GM12874 (cell line): ENCODE results near the gene CYP8B1.

Source experiments
- TF ChIP-seq, protein P1 (sequence below): IDR thresholded peaks from 2 replicates; pipeline ENCODE4 v1.5.1; 2011; ENCODE audit warnings: low read depth, mild to moderate bottlenecking, control low read depth, low read length, moderate library complexity; ENCODE audit not compliant: insufficient read depth

CYP8B1 gene

DNA sequence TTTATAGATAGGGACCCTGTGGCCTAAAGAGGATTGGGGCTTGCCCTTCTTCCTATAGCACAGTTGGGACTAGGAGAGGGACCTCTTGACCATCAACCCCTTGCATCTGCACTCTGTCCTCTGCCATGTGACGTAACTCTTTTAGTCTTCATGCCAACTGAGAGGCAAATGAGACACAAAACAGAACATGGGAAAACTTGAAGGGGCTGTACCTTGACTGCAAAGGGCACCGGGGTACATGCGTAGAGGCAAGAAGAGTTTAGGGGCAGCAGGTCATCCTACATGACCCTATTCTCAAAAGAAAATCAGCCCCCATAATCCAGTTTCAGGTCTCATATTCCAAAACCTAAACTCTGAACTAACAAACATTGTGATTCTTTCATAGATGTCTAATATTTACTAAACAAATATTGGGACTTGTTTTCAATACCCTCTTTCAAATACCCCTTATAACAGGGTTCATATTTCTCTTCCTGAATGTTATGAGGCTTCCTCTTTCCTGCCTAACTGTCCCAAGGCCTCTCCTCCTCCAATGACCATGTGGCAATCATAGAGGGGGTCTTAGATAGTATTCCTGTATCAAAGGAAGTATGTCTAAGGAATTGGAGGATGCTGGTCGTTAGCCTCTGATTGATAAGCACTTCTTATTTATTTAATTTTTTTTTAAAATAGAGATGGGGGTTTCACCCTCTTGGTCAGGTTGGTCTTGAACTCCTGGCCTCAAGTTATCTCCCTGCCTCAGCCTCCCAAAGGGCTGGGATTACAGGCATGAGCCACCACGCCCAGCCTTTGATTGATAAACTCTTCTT, 45.8 kb downstream of the CYP8B1 start:
- TF ChIP-seq, protein P1, sequence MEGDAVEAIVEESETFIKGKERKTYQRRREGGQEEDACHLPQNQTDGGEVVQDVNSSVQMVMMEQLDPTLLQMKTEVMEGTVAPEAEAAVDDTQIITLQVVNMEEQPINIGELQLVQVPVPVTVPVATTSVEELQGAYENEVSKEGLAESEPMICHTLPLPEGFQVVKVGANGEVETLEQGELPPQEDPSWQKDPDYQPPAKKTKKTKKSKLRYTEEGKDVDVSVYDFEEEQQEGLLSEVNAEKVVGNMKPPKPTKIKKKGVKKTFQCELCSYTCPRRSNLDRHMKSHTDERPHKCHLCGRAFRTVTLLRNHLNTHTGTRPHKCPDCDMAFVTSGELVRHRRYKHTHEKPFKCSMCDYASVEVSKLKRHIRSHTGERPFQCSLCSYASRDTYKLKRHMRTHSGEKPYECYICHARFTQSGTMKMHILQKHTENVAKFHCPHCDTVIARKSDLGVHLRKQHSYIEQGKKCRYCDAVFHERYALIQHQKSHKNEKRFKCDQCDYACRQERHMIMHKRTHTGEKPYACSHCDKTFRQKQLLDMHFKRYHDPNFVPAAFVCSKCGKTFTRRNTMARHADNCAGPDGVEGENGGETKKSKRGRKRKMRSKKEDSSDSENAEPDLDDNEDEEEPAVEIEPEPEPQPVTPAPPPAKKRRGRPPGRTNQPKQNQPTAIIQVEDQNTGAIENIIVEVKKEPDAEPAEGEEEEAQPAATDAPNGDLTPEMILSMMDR = no peak

DNA sequence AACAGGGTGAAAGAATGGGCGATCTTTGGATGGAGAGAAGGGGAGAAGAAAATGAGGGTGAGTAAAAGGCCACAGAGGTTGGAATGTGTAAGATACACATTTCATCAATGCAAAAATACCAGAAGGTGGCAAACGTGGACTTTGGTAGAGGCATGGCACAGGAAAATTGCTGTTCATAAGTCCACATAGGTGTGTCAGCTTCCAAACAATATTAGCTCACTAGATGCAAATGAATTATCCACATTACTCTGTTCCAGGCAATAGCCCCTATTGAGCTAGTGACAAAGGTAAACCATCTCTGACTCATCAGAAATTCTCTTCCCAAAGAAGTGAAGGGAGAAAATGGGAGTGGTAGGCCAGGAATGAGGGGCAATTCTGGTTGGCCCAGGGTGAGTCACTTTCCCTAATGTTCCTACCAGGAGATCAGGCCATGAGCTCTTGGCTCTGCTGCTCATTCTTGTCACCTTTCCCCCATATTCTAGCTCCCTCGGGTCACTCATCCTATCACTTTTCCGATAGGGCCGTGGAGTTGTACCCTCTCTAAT, 46.5 kb downstream of the CYP8B1 start:
- TF ChIP-seq, protein P1 = no peak

DNA sequence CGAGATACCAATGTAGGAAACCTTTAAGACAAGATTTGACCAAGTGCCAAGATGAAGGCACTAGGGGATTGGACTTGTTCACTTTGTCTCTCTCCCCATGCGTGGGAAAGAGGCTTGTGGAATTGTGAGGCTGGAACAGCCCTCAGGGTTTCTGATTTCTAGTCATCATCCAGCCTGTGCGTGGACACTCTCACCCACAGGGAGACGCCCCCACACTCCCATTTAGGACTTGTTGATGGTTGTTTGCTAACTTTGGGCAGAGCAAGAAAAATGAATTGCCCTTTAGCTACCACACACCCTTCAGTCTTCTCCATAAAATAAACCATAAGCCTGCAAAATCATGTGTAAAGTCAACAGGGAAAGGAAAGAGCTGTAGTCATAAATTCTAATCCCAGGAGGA, 48.0 kb downstream of the CYP8B1 start:
- TF ChIP-seq, protein P1 = no peak

GRCh38 chr3:42827023-42827422, 48.7 kb downstream of the CYP8B1 start:
- TF ChIP-seq, protein P1 = no peak

GRCh38 chr3:42826141-42826540, 49.5 kb downstream of the CYP8B1 start:
- TF ChIP-seq, protein P1 = no peak

DNA sequence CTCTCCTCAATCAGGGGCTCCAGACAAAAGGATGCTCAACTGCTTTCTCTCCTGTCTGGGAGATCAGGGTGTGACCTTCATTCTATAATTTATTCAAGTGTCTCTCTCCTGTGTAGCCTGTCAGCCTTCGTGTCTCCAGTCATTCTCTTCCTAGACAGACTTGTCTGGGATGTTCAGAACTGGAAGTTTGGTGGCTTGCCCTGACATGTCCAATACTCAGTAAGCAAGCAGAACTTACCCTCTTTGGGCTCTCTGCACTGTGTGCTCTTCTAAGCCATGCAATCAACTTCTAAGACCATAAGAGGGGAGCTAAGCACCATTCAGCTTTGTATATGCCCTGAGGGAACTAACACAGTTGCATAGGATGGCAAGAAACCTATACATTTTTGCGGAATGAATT, 52.3 kb downstream of the CYP8B1 start:
- TF ChIP-seq, protein P1 = no peak

DNA sequence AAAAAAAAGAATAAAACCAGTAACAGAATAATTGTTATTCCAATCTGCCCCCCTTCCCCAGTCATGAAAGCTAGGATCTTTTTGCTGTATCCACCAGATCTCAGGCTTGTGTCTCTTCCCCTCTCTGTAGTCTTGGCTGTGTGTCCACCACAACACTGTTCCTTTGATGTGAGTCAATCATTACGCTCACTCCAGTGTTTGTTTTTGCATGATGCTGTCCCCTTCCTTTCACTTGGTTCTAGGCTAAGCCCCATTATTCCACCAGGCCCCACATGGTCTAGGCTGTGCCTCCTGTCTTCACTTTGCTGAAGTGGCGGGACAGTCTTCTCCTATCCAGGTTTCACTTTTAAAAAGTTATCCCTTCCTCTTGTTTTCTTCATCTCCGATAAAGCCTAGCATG, 52.9 kb downstream of the CYP8B1 start:
- TF ChIP-seq, protein P1 = no peak
